Measurements from ENCODE around the gene SEC24C. TPM values are rescaled to one million over a fixed set of nuclear protein-coding genes. Genes with fewer than 3 reads are reported as not detected.
A peak's percentile ranks its signal among the peaks of the same experiment; 100 is the strongest.

Gene SEC24C
- total RNA-seq, 1 donor from 2014 or later = 106 TPM

DNA sequence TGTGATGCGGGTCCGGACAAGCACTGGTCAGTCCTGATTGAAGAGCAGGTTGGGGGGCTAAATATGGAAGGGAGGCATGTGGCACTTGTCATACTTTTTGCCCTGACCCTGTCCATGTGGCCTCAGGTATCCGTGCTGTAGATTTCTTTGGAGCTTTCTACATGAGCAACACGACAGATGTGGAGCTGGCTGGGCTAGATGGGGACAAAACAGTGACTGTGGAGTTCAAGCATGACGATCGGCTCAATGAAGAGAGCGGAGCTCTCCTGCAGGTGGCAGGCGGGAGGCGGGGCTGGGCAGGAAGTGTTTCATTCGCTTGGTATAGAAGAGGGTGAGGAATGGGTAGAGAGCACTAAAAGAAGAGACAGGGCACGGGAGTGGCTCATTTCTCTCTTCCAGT is 24.7 kb downstream of the SEC24C start:
- H3K27me3 Mint-ChIP-seq = no peaks in the 10 kb centered on the region
- intact Hi-C loops (cut with micrococcal nuclease) = no loop called here
- peaks cover 72% of the 10 kb centered on the region for H3K36me3 Mint-ChIP-seq (ENCODE audit: low read depth)
- H3K9me3 Mint-ChIP-seq = no peaks in the 10 kb centered on the region
- peak overlapping the region; percentile 3 for H3K4me3 Mint-ChIP-seq
- peaks cover 42% of the 10 kb centered on the region for H3K4me1 Mint-ChIP-seq
- H3K27ac Mint-ChIP-seq = peak overlapping the region; percentile 74
- peak; percentile 89 for DNase-seq

DNA sequence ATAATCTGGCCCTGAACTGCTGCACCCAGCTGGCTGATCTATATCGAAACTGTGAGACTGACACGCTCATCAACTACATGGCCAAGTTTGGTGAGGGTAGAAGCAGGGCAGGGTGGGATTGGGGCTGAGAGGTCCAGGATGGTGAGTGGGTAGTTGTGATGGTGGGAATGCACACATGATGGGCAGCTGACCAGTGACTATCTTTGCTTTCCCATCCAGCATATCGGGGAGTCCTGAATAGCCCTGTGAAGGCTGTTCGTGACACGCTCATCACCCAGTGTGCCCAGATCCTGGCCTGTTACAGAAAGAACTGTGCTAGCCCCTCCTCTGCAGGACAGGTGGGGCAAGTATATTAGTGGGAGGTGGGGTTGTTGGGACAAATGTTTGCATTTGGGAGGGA is 25.2 kb downstream of the SEC24C start:
- Mint-ChIP-seq H3K9me3 (no peaks in the 10 kb centered on the region), H3K27ac (peak overlapping the region; percentile 74), H3K36me3 (ENCODE audit: low read depth) (peaks cover 75% of the 10 kb centered on the region), H3K4me3 (no peak overlapping the region), H3K4me1 (peaks cover 45% of the 10 kb centered on the region), H3K27me3 (no peaks in the 10 kb centered on the region)
- intact Hi-C loops (cut with micrococcal nuclease) = no loop called here
- no peak for DNase-seq

DNA sequence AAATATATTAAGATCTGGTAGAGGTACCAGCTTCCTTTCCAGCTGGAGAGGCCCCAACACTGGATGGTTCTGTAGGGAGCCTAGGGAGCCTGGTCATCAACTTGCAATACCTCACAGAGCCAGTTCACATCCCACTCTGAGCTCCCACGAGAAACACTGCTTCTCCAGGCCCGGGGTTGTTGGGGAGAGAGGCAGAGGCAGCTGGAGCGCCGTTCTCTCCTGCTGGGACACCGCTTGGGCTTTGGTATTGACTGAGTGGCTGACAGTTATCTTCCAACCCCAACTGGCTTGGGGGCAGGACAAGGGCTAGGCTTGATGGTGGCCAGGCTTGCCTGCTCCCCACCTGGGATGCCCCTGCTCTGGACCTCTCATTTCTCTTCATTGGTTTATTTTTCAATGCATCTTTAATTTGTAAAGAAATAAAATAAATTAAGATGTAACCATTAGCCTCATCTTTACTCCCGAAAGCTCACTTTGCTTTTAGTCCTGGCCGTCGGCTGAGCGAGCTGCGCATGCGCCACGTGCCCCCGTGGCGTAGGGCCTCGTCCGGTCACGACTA is 27.6 kb downstream of the SEC24C start:
- H3K9me3 Mint-ChIP-seq = no peaks in the 10 kb centered on the region
- H3K27me3 Mint-ChIP-seq = no peaks in the 10 kb centered on the region
- no peak for DNase-seq
- peaks cover 70% of the 10 kb centered on the region for H3K36me3 Mint-ChIP-seq (ENCODE audit: low read depth)
- peaks cover 55% of the 10 kb centered on the region for H3K4me1 Mint-ChIP-seq
- peak overlapping the region; percentile 95 for H3K27ac Mint-ChIP-seq
- H3K4me3 Mint-ChIP-seq = peak overlapping the region; percentile 86
- intact Hi-C loops (cut with micrococcal nuclease) = loop anchor here (1.0 to 5.0 kb wide), 5 partner anchors 14 to 106 kb away; partner anchors contain the start of genes NDST2, SEC24C and ZSWIM8

DNA sequence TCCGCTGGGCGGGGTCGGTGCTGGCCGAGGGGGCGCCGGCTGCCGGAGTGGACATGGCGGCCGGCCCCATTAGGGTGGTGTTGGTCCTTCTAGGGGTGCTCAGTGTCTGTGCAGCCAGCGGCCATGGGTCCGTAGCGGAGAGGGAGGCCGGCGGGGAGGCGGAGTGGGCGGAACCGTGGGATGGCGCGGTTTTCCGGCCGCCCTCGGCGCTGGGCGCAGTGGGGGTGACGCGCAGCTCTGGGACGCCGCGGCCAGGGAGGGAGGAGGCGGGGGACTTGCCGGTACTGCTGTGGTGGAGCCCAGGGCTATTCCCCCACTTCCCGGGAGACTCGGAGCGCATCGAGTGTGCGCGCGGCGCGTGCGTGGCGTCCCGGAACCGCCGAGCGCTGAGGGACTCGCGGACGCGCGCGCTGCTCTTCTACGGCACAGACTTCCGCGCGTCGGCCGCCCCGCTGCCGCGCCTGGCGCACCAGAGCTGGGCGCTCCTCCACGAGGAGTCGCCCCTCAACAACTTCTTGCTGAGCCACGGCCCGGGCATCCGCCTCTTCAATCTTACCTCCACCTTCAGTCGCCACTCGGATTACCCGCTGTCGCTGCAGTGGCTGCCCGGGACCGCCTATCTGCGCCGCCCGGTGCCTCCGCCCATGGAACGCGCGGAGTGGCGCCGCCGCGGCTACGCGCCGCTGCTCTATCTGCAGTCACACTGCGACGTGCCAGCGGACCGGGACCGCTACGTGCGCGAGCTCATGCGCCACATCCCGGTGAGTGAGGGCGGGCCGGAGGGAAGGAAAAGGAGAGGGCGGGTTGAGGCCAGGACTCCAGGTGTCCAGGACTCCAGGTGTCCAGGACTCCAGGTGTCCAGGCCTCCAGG is 28.3 kb downstream of the SEC24C start:
- intact Hi-C loops (cut with micrococcal nuclease) = loop anchor here (1.0 to 5.0 kb wide), 6 partner anchors 9 to 105 kb away; partner anchors contain the start of genes NDST2, SEC24C and ZSWIM8
- peaks cover 72% of the 10 kb centered on the region for H3K36me3 Mint-ChIP-seq (ENCODE audit: low read depth)
- H3K4me3 Mint-ChIP-seq = peak overlapping the region; percentile 86
- DNase-seq = peak; percentile 96
- no peaks in the 10 kb centered on the region for H3K9me3 Mint-ChIP-seq
- H3K4me1 Mint-ChIP-seq = peaks cover 59% of the 10 kb centered on the region
- H3K27ac Mint-ChIP-seq = peak overlapping the region; percentile 95
- H3K27me3 Mint-ChIP-seq = no peaks in the 10 kb centered on the region

DNA sequence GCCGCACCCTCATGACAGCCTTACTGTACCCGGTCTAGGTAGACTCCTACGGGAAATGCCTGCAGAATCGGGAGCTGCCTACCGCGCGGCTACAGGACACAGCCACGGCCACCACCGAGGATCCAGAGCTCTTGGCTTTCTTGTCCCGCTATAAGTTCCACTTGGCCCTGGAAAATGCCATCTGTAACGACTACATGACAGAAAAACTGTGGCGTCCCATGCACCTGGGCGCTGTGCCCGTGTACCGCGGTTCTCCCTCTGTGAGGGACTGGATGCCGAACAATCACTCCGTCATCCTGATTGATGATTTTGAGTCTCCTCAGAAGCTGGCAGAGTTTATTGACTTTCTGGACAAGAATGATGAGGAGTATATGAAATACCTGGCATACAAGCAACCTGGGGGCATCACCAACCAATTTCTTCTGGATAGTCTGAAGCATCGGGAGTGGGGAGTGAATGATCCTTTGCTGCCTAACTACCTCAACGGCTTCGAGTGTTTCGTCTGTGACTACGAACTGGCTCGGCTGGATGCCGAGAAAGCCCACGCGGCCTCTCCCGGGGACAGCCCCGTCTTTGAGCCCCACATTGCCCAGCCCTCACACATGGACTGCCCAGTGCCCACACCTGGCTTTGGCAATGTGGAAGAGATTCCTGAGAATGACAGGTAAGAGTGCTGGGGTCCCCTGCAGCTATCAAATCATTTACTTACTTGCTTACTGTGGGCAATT is 29.1 kb downstream of the SEC24C start:
- H3K27ac Mint-ChIP-seq = peak overlapping the region; percentile 95
- peak overlapping the region; percentile 86 for H3K4me3 Mint-ChIP-seq
- H3K27me3 Mint-ChIP-seq = no peaks in the 10 kb centered on the region
- H3K4me1 Mint-ChIP-seq = peaks cover 55% of the 10 kb centered on the region
- DNase-seq = peak; percentile 68
- H3K36me3 Mint-ChIP-seq (ENCODE audit: low read depth) = peaks cover 70% of the 10 kb centered on the region
- H3K9me3 Mint-ChIP-seq = no peaks in the 10 kb centered on the region
- intact Hi-C loops (cut with micrococcal nuclease) = loop anchor here (1.0 to 5.0 kb wide), 3 partner anchors 8 to 104 kb away; partner anchors contain the start of gene NDST2

DNA sequence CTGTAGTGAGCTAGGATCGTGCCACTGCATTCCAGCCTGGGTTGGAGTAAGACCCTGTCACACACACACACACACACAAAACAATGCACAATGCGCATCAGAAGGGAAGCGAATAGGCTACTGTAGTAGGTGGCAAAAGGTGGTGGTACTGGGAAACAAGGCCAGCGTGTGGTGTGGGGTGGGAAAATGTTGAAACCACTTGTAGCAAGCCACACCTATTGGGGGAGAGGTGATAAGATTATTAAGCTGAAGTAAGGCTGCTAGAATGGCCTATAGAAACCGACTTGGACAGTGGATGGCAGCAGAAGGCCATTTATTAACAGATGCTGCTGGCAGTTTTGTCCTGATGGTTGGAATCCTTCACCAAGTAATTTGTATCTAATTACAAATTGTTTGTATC is 30.5 kb downstream of the SEC24C start:
- intact Hi-C loops (cut with micrococcal nuclease) = loop anchor here (5.0 kb wide), 2 partner anchors 38 to 103 kb away; partner anchors contain the start of gene NDST2
- Mint-ChIP-seq H3K36me3 (ENCODE audit: low read depth) (peaks cover 66% of the 10 kb centered on the region), H3K9me3 (no peaks in the 10 kb centered on the region), H3K4me1 (peaks cover 49% of the 10 kb centered on the region), H3K27me3 (no peaks in the 10 kb centered on the region), H3K27ac (no peak overlapping the region), H3K4me3 (peak overlapping the region; percentile 86)
- DNase-seq = no peak

DNA sequence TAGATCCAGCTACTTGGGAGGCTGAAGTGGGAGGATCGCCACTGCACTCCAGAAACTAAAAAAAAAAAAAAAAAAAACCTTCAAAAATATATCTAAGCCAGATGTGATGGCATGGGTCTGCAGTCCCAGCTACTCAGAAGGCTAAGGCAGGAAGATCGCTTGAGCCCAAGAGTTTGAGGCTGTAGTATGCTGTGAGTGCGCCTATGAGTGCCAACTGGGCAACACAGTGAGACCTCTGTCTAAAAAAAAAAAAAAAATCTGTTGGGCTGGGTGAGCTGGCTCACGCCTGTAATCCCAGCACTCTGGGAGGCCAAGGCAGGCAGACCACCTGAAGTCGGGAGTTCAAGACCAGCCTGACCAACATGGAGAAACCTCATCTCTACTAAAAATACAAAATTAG is 34.8 kb downstream of the SEC24C start:
- H3K9me3 Mint-ChIP-seq = no peaks in the 10 kb centered on the region
- H3K4me1 Mint-ChIP-seq = peaks cover 52% of the 10 kb centered on the region
- no peaks in the 10 kb centered on the region for H3K27me3 Mint-ChIP-seq
- no peak for DNase-seq
- intact Hi-C loops (cut with micrococcal nuclease) = no loop called here
- peaks cover 45% of the 10 kb centered on the region for H3K36me3 Mint-ChIP-seq (ENCODE audit: low read depth)
- no peak overlapping the region for H3K27ac Mint-ChIP-seq
- no peak overlapping the region for H3K4me3 Mint-ChIP-seq

DNA sequence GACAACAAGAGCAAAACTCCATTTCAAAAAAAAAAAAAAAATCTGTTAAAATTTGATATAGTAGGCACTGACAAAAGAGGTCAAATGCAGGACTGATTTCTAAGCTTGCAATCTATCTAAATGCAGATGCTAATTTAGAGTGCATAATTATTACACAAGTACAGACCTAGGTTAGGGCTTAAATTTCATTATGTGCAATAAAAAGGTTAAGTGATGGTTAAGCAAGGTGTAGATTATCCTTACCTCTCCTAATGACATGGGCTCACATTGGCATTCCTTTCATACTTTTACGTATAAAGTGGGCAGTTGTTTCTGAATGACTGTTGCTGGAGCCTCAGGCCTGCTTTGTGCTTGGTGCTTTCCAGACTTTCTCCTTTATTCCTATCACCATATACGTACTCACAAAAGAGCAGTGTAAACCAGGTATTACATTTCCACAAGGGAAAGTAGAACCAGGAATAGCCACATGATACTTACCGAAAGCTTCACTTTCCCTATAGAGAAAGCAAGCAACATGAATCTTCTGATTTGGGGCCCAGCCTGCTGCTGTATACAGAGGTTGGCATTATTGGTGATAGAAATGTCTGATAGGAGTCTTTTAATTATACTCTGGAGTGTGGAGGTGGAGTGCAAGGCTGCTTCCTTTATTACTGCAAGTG is 35.5 kb downstream of the SEC24C start:
- H3K36me3 Mint-ChIP-seq (ENCODE audit: low read depth) = peaks cover 38% of the 10 kb centered on the region
- intact Hi-C loops (cut with micrococcal nuclease) = no loop called here
- H3K4me3 Mint-ChIP-seq = peak overlapping the region; percentile 43
- H3K4me1 Mint-ChIP-seq = peaks cover 47% of the 10 kb centered on the region
- DNase-seq = no peak
- H3K27ac Mint-ChIP-seq = peak overlapping the region; percentile 13
- no peaks in the 10 kb centered on the region for H3K27me3 Mint-ChIP-seq
- H3K9me3 Mint-ChIP-seq = no peaks in the 10 kb centered on the region

DNA sequence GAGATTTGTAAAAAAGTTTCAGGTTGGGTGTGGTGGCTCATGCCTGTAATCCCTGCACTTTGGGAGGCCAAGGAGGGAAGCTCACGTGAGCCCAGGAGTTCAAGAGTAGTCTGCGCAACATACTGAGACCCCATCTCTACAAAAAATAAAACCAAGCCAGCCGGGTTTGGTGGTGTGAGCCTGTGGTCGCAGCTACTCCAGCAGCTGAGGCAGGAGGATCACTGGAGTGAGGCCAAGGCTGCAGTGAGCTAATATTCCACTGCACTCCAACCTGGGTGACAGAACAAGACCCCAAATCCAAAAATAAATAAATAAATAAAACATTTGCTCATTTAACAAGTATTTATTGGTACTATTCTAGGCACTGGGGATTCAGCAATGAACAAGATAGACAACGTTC is 36.1 kb downstream of the SEC24C start:
- intact Hi-C loops (cut with micrococcal nuclease) = no loop called here
- Mint-ChIP-seq H3K27me3 (no peaks in the 10 kb centered on the region), H3K4me3 (peak overlapping the region; percentile 100), H3K4me1 (peaks cover 46% of the 10 kb centered on the region), H3K36me3 (ENCODE audit: low read depth) (peaks cover 33% of the 10 kb centered on the region), H3K9me3 (no peaks in the 10 kb centered on the region), H3K27ac (peak overlapping the region; percentile 43)
- no peak for DNase-seq

DNA sequence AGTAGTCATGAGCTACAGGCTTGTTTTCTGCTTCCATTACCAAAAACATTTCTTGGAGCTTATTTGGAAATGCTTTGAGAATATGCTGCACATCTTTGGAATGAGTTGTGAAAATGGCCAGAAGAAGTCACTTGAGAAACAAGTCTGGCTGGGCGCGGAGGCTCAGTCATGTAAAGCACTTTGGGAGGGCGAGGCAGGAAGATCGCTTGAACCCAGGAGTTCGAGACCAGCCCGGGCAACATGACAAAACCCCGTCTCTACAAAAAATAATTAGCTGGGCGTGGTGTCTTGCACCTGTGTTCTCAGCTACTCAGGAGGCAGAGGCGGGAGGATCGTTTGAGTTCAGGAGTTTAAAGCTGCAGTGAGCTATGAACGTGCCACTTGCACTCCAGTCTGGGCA is 36.8 kb downstream of the SEC24C start:
- Mint-ChIP-seq H3K36me3 (ENCODE audit: low read depth) (peaks cover 28% of the 10 kb centered on the region), H3K27me3 (no peaks in the 10 kb centered on the region), H3K9me3 (no peaks in the 10 kb centered on the region), H3K4me1 (peaks cover 39% of the 10 kb centered on the region), H3K27ac (peak overlapping the region; percentile 100), H3K4me3 (peak overlapping the region; percentile 100)
- intact Hi-C loops (cut with micrococcal nuclease) = loop anchor here (1.0 kb wide), 2 partner anchors 8 to 37 kb away; partner anchors contain the start of gene SEC24C
- DNase-seq = no peak

DNA sequence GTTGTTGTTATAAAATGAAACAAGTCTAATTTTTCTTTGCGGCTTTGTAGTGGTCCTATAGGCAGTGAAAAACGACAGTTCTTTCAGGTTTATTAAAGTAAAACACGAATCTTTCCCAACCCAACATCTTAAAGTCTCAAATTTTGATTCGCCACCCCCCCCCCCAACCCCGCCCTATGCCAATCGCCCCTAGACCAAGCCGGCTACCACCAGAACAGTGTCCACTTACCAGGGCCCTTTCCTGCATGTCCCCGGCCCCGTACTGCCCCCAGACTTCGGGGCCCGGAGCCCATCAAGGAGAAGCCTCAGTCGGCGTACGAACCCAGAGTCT is 37.3 kb downstream of the SEC24C start:
- H3K27ac Mint-ChIP-seq = peak overlapping the region; percentile 100
- H3K9me3 Mint-ChIP-seq = no peaks in the 10 kb centered on the region
- intact Hi-C loops (cut with micrococcal nuclease) = loop anchor here (1.0 kb wide), 2 partner anchors 8 to 37 kb away; partner anchors contain the start of gene SEC24C
- H3K27me3 Mint-ChIP-seq = no peaks in the 10 kb centered on the region
- H3K36me3 Mint-ChIP-seq (ENCODE audit: low read depth) = peaks cover 31% of the 10 kb centered on the region
- no peak for DNase-seq
- peaks cover 44% of the 10 kb centered on the region for H3K4me1 Mint-ChIP-seq
- peak overlapping the region; percentile 100 for H3K4me3 Mint-ChIP-seq

DNA sequence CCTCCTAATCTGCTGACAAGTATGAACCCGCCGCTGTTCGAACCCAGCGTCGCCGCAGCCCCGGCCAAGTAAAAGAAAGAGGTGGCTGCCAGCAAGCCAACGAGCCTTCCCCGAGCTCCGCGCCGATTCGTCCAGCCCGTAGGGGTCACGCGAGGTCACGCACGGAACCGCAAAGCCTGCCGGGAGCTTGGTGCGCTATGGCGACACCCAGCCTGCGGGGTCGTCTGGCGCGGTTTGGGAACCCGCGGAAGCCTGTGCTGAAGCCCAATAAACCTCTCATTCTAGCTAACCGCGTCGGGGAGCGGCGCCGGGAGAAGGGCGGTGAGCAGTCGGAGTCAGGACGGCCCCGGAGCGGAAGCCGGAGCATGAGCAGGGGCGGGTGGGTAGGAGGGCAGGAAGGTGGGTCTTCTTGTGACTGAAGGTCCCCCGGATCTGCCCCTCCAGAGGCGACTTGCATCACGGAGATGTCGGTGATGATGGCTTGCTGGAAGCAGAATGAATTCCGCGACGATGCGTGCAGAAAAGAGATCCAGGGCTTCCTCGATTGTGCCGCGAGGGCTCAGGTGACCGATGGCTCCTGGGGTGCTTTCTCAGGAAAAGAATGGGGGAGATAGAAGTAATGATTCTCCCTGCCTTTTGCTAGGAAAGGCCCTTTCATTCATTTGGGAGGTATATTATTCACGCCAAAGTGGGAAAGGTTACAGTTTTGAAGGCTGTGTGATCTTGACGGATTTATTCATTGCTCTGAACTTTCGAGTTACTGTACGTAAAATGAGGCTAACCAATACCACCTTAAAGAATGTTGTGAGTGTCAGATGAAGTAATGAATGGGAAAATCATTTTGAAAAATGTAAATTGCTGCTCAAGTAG is 37.9 kb downstream of the SEC24C start, which contains the start of gene CHCHD1:
Gene CHCHD1, plus strand, starts transcription at position 170 of the 870 bp plus-strand sequence. Its CDS starts 28 bp downstream, at position 198.
- H3K27me3 Mint-ChIP-seq = no peaks in the 10 kb centered on the region
- peaks cover 44% of the 10 kb centered on the region for H3K4me1 Mint-ChIP-seq
- DNase-seq = peak; percentile 98
- peak within 1 kb of the TSS; percentile 100 for H3K27ac Mint-ChIP-seq
- intact Hi-C loops (cut with micrococcal nuclease) = loop anchor here (1.0 kb wide), 3 partner anchors 9 to 287 kb away; partner anchors contain the start of gene SEC24C
- H3K36me3 Mint-ChIP-seq (ENCODE audit: low read depth) = peaks cover 27% of the 10 kb centered on the region
- no peaks in the 10 kb centered on the region for H3K9me3 Mint-ChIP-seq
- H3K4me3 Mint-ChIP-seq = peak within 1 kb of the TSS; percentile 100
